ENCODE data around the gene TCEANC2.

The TCEANC2 gene

GRCh38 chr1:54077359-54077758 is 24.0 kb downstream of the TCEANC2 start:
- FAIRE-seq (no peak), DNase-seq (ENCODE audit: insufficient read length, low spot score) (no peak)
- TF ChIP-seq CTCF (IDR thresholded peaks at IDR 0.05; ENCODE audit: insufficient read depth, missing control alignments), result no peak

- FAIRE-seq, result no peak
- no peak for DNase-seq (ENCODE audit: insufficient read length, low spot score)
- no peak for TF ChIP-seq CTCF (IDR thresholded peaks at IDR 0.05; ENCODE audit: insufficient read depth, missing control alignments)
These were observed 27.2 kb downstream of the TCEANC2 start for GRCh38 chr1:54080598-54081049.

DNA sequence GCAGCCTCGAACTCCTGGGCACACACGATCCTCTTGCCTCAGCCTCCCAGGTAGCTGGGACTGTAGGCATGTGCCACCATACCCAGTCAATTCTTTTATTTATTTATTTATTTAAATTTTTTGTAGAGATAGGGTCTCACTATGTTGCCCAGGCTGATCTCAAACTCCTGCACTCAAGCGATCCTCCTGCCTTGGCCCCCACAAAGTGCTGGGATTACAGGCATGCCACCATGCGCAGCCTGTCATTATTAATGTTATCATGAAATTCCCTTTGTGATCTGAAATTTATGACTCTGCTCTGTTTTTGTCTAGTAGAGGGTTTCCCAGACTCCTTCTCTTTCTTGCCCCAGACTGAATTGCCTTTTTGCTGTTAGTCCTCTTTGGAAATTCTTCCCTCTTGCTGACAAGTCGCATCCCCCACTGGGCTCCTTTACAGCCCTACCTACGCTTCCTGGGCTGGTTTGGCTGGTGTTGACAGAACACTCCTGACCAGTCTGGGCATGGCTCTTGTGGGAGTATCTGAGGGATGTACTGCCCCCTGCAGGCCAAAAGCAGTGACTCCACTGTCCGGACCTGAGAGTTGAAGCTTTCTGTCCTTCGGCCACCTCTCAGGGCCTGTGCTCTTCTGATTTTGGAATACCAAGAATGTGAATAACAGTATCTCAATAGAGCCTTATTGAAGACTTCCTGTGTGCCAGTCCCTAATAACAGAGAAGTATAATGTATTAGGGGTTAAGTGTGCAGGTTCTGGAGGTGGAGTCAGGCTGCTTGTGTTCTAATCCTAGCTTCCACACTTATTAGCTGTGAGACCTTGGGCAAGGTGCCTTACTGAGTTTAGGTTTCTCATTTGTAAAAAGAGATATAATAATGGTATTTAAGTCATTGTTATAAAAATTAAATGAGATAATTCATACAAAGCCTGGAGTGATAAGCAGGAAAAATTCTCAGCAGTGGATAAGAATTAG is 28.2 kb downstream of the TCEANC2 start:
- TF ChIP-seq CTCF (IDR thresholded peaks at IDR 0.05; ENCODE audit: insufficient read depth, missing control alignments), result peak; percentile 55
- FAIRE-seq, result no peak
- DNase-seq (ENCODE audit: insufficient read length, low spot score), result no peak

GRCh38 chr1:54084794-54085193 is 31.4 kb downstream of the TCEANC2 start:
- no peak for FAIRE-seq
- no peak for TF ChIP-seq CTCF (IDR thresholded peaks at IDR 0.05; ENCODE audit: insufficient read depth, missing control alignments)
- DNase-seq (ENCODE audit: insufficient read length, low spot score), result no peak

DNA sequence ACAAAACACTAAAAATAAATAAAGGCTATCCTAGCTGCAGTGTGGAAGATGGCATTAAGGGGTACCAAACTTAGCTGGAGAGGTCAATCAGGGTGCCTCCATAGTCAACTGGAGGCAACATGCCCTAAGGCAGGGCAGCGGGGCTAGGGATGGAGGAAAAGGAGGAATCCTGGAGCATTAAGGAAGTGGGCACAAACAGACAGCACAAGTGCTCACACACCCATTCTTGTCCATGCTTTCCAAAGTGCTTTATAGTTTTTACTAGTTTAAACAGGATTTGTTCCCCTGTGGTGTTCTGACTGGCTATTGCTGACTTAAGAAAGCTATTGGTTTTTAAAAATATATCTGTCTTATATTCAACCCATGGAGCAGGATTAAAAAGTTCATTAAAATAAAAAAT is 33.3 kb downstream of the TCEANC2 start:
- no peak for TF ChIP-seq CTCF (IDR thresholded peaks at IDR 0.05; ENCODE audit: insufficient read depth, missing control alignments)
- FAIRE-seq (no peak), DNase-seq (ENCODE audit: insufficient read length, low spot score) (no peak)

DNA sequence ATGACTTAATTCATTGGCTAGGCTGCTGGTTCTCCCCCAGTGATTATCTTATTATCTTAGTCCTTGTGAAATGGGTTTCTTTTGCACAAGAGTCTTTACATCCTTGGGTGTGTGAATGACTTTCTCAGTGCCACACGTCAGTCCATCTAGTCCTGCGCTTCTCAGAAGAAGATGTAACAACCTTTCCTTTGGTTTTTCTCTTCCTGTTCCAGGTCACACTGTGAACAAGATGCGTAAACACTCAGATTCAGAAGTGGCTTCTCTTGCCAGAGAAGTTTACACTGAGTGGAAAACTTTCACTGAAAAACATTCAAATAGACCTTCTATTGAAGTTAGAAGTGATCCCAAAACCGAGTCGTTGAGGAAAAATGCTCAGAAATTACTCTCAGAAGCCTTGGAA is 35.0 kb downstream of the TCEANC2 start:
- DNase-seq (ENCODE audit: insufficient read length, low spot score), result no peak
- FAIRE-seq, result peak; percentile 25

More for the DNA sequence above, 35.0 kb downstream of the TCEANC2 start:
- no peak for TF ChIP-seq CTCF (IDR thresholded peaks at IDR 0.05; ENCODE audit: insufficient read depth, missing control alignments)
